Right lobe of liver (tissue), 4 donors: ENCODE measurements around the gene RAD54L.

Source experiments
- CTCF ChIP-seq, 4 donors: fragments of 200-600 bp in 3 of 4; fragments of 450-650 bp in 1 of 4; IDR thresholded peaks; one replicate each; pipeline versions ENCODE4 v1.5.1 to v1.8.0; 2016 to 2022; ENCODE audit warnings: antibody characterized with exemption in 4 of 4, mild to moderate bottlenecking in 2 of 4
- POLR2A ChIP-seq: fragments of 450-650 bp; IDR thresholded peaks from one replicate; pipeline ENCODE4 v1.6.1; 2017; ENCODE audit warnings: antibody characterized with exemption, mild to moderate bottlenecking
- donor health status: DM: no; HTN: no; CAD: no.
- donor health status: DM: no; HTN: no; CAD: no.
- donor health status: DM: no; HTN: yes; CAD: no.

GRCh38 chr1:46274225-46275029, 26.9 kb downstream of the RAD54L start:
- TF ChIP-seq POLR2A (no peak), CTCF (IDR thresholded peaks at IDR 0.05) (no peak)
